Keratinocyte (primary cell): ENCODE data around the gene METTL24. TPM values are rescaled to one million over a fixed set of nuclear protein-coding genes. Genes with fewer than 3 reads are reported as not detected.
A peak's percentile ranks its signal among the peaks of the same experiment; 100 is the strongest.

Experiments
- DNase-seq: peaks from one replicate; pipeline ENCODE4 v3.0.0-alpha.2; 2011; ENCODE audit warnings: low read depth, missing footprints, low spot score
- FAIRE-seq: peaks from 2 replicates; lab custom pipeline; 2011; peaks lifted over from hg19 to GRCh38; lab: Jason Lieb, UNC
- H2AFZ ChIP-seq: 2 replicates; pipeline ENCODE4 v1.6.0; 2012; ENCODE audit warnings: low read length, control low read depth, inconsistent platforms; ENCODE audit not compliant: control insufficient read depth
- H3K27ac ChIP-seq: 2 replicates; pipeline ENCODE4 v1.5.1; 2011; ENCODE audit warnings: low read length; ENCODE audit not compliant: control insufficient read depth, insufficient read depth
- H3K27me3 ChIP-seq: 3 replicates; pipeline ENCODE4 v1.6.0; 2011; ENCODE audit warnings: low read length; ENCODE audit not compliant: control insufficient read depth, insufficient read depth; ENCODE audit errors: extremely low read depth
- H3K36me3 ChIP-seq, 2 experiments: 2 replicates in 1 of 2; 3 replicates in 1 of 2; pipeline ENCODE4 v1.5.1; 2011; ENCODE audit warnings: low read length in 2 of 2, mild to moderate bottlenecking in 1 of 2; ENCODE audit not compliant: control insufficient read depth in 2 of 2, insufficient read depth in 2 of 2; ENCODE audit errors: extremely low read depth in 1 of 2
- H3K4me1 ChIP-seq: 3 replicates; pipeline ENCODE4 v1.5.1; 2011; ENCODE audit warnings: low read length; ENCODE audit not compliant: control insufficient read depth, insufficient read depth; ENCODE audit errors: extremely low read depth
- H3K4me2 ChIP-seq: 3 replicates; pipeline ENCODE4 v1.6.0; 2011; ENCODE audit warnings: low read depth, low read length; ENCODE audit not compliant: control insufficient read depth, insufficient read depth; ENCODE audit errors: extremely low read depth
- H3K4me3 ChIP-seq, 3 experiments: fragments of 200-600 bp in 1 of 3; sonication (generic) in 1 of 3; 2 replicates in 2 of 3; 3 replicates in 1 of 3; pipeline ENCODE4 v1.5.1; 2011 to 2016; ENCODE audit warnings: low read length in 3 of 3, mild to moderate bottlenecking in 3 of 3, control low read depth in 2 of 3, inconsistent platforms in 1 of 3, low read depth in 1 of 3, mixed read lengths in 1 of 3, mixed run types in 1 of 3, moderate library complexity in 1 of 3; ENCODE audit not compliant: control insufficient read depth in 2 of 3, insufficient read depth in 2 of 3; ENCODE audit errors: extremely low read depth in 1 of 3
- H3K79me2 ChIP-seq: 2 replicates; pipeline ENCODE4 v1.6.0; 2012; ENCODE audit warnings: low read length; ENCODE audit not compliant: control insufficient read depth, insufficient read depth
- H3K9ac ChIP-seq: 3 replicates; pipeline ENCODE4 v1.6.0; 2011; ENCODE audit warnings: low read length; ENCODE audit not compliant: control insufficient read depth, insufficient read depth; ENCODE audit errors: extremely low read depth
- H3K9me1 ChIP-seq: 3 replicates; pipeline ENCODE4 v1.6.0; 2011; ENCODE audit warnings: low read length; ENCODE audit not compliant: control insufficient read depth, insufficient read depth; ENCODE audit errors: extremely low read depth
- H3K9me3 ChIP-seq: 2 replicates; pipeline ENCODE4 v1.5.1; 2012; ENCODE audit warnings: low read depth, low read length; ENCODE audit not compliant: control insufficient read depth
- H4K20me1 ChIP-seq: 3 replicates; pipeline ENCODE4 v1.6.0; 2011; ENCODE audit warnings: low read length; ENCODE audit not compliant: control insufficient read depth, insufficient read depth; ENCODE audit errors: extremely low read depth
- EZH2 ChIP-seq: IDR thresholded peaks from one replicate; pipeline ENCODE4 v1.6.1; 2012; ENCODE audit warnings: inconsistent platforms, mild to moderate bottlenecking, low read length, moderate library complexity
- dilution Hi-C: fragments of 300-500 bp; cut with MboI; formaldehyde crosslinking; loops from one replicate; pipeline ENCODE4 v1.7.0; 2020; ENCODE audit warnings: low sequenced_read_pairs; ENCODE audit not compliant: extremely low pct_ligation_motif_present
- polyA minus RNA-seq, 3 experiments: library from RNA; depleted of rRNA, polyadenylated mRNA; stranded (reverse); fragments of >200 nt; gene quantifications; 1 replicate in 1 of 3; 2 replicates in 1 of 3; 3 replicates in 1 of 3; pipeline ENCODE4 v1.2.3, GENCODE V29; 2011
- polyA plus RNA-seq, 5 experiments: library from polyadenylated mRNA; depleted of rRNA in 3 of 5; stranded (reverse) in 3 of 5; stranded (forward) in 1 of 5; unstranded in 1 of 5; fragments of >200 nt; gene quantifications; 1 replicate in 1 of 5; 2 replicates in 3 of 5; 3 replicates in 1 of 5; pipeline versions ENCODE4 v1.2.1 to v1.2.3, GENCODE V29; 2011 to 2012; ENCODE audit warnings: missing spikeins in 2 of 5, low read depth in 1 of 5, low replicate concordance in 1 of 5
- TF ChIP-seq, protein P1 (sequence below), 3 experiments: IDR thresholded peaks in 1 of 3; conservative IDR thresholded peaks in 1 of 3; optimal IDR thresholded peaks in 1 of 3; 2 replicates in 2 of 3; 3 replicates in 1 of 3; pipeline versions ENCODE3 to v1.5.1; 2011; ENCODE audit warnings: low read length in 3 of 3, mild to moderate bottlenecking in 3 of 3, moderate library complexity in 2 of 3, control low read depth in 1 of 3, inconsistent platforms in 1 of 3; ENCODE audit not compliant: insufficient read depth in 2 of 3; ENCODE audit errors: extremely low read depth in 1 of 3

The METTL24 gene, protein sequence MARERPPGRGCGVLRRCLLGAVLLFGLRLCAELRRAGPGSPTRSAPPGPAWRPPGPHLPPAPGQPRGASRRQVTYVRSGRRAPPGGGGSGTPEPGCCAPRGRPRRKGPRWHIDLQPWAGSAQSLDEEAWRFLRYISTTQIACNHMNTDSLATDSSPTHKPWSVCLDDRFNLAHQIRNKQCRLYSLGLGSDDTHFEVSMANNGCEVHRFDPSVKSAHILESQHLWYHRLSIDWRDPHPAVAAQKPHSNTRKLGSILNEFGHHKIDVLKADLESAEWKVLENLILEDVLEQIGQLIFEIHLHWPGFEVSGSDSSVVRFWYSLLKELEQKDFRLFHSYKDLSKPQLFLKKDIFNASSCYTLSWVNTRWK
- polyA plus RNA-seq = not detected in 3 replicates
- polyA plus RNA-seq (2011; ENCODE audit: low read depth) = not detected
- polyA plus RNA-seq (2011; cell fraction: cytosol; rRNA removed) = not detected in 2 replicates
- not detected in 2 replicates for polyA plus RNA-seq (2011; cell fraction: nucleus; rRNA removed)
- polyA plus RNA-seq (2012; ENCODE audit: low replicate concordance) = not detected in 2 replicates
- polyA minus RNA-seq = not detected in 3 replicates
- not detected for polyA minus RNA-seq (2011; cell fraction: cytosol; rRNA and poly(A)+ RNA removed)
- not detected in 2 replicates for polyA minus RNA-seq (2011; cell fraction: nucleus; rRNA and poly(A)+ RNA removed)

DNA sequence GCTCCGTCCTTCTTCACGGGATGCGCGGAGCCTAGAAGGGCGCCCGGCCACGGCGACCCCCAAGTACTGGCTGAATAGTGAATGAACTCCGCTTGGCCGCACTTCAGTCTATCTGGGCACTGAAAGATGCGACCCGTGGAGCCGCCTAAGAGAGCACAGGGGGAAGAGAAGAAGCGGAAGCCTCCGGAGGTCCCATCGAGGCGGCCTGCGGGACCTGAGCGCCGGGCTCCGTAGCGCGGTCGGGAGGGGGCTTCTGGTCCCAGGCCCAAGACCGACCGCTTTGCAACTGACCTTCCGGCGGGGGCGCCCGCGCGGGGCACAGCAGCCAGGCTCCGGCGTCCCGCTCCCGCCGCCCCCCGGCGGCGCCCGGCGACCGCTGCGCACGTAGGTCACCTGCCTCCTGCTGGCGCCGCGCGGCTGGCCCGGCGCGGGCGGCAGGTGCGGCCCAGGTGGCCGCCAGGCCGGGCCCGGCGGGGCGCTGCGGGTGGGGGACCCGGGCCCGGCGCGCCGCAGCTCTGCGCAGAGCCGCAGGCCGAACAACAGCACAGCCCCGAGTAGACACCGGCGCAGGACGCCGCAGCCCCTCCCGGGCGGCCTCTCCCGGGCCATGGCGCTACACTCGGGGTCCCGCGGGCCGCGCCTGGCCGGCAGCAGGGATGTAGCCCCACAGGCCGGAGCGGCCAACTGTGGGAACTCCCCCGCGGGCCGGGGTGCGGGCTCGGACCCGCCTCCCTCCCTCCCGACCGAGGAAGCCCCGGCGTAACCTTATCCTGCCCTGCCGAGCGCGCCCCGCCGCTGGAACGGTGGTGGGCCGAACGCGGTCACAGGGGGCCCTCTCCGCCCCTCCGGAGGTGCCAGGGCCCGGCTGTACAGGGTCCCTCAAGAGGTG is at the start of gene METTL24:
Gene METTL24 (minus strand): TSS at position 686 of the 889 bp plus-strand sequence. CDS start 77 bp downstream, at position 609.
- H3K9me3 ChIP-seq = no peaks in the 10 kb centered on the region
- H3K27ac ChIP-seq = no peak within 1 kb of the TSS
- no peaks in the 10 kb centered on the region for H3K79me2 ChIP-seq
- no peak within 1 kb of the TSS for H3K9ac ChIP-seq
- no peak within 1 kb of the TSS for H2AFZ ChIP-seq
- no peaks in the 10 kb centered on the region for H3K36me3 ChIP-seq
- dilution Hi-C loops = no loop called here
- FAIRE-seq = no peak
- H3K27me3 ChIP-seq = peaks cover 51% of the 10 kb centered on the region
- peak within 1 kb of the TSS in 2 of 3 experiments; percentile 27 to 61 for H3K4me3 ChIP-seq
- H3K9me1 ChIP-seq = no peaks in the 10 kb centered on the region
- no peaks in the 10 kb centered on the region for H4K20me1 ChIP-seq
- no peak for TF ChIP-seq EZH2
- TF ChIP-seq, protein P1, sequence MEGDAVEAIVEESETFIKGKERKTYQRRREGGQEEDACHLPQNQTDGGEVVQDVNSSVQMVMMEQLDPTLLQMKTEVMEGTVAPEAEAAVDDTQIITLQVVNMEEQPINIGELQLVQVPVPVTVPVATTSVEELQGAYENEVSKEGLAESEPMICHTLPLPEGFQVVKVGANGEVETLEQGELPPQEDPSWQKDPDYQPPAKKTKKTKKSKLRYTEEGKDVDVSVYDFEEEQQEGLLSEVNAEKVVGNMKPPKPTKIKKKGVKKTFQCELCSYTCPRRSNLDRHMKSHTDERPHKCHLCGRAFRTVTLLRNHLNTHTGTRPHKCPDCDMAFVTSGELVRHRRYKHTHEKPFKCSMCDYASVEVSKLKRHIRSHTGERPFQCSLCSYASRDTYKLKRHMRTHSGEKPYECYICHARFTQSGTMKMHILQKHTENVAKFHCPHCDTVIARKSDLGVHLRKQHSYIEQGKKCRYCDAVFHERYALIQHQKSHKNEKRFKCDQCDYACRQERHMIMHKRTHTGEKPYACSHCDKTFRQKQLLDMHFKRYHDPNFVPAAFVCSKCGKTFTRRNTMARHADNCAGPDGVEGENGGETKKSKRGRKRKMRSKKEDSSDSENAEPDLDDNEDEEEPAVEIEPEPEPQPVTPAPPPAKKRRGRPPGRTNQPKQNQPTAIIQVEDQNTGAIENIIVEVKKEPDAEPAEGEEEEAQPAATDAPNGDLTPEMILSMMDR (optimal IDR thresholded peaks at IDR 0.05 in 1 of 3, IDR thresholded peaks at IDR 0.05 in 1 of 3, conservative IDR thresholded peaks at IDR 0.05 in 1 of 3; ENCODE audit: extremely low read depth in 1 of 3, insufficient read depth in 2 of 3, low read length in 3 of 3) = no peak
- no peaks in the 10 kb centered on the region for H3K4me1 ChIP-seq
- DNase-seq = no peak
- peak within 1 kb of the TSS; percentile 50 for H3K4me2 ChIP-seq

DNA sequence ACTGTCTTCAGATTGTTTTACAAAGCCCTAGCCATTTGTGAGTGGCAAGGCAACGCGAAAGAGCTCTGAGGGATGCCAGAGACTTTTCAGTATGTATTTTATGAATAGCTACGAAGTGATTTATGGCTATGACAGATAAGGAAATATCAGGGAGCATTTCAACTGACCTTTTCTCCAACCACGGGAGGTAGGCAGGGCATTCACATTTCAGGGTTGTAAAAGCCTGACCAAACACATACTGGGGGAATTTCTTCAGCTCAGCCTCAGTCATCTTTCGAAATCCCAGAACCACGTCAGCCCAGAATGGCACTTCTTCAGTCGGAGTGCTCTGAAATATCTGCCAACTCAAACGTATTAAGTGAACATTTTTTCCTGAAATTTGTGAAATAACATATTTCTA is 46.5 kb upstream of the METTL24 start:
- FAIRE-seq (no peak), DNase-seq (no peak)
- dilution Hi-C loops = no loop called here
- H3K4me3 ChIP-seq = no peak overlapping the region
- no peak overlapping the region for H3K27ac ChIP-seq
- no peak overlapping the region for H3K4me2 ChIP-seq
- no peaks in the 10 kb centered on the region for H3K4me1 ChIP-seq
- no peak overlapping the region for H3K9ac ChIP-seq
- H2AFZ ChIP-seq = no peak overlapping the region
- H3K9me1 ChIP-seq = no peaks in the 10 kb centered on the region
- H3K27me3 ChIP-seq = no peaks in the 10 kb centered on the region
- TF ChIP-seq, protein P1 (optimal IDR thresholded peaks at IDR 0.05 in 1 of 3, IDR thresholded peaks at IDR 0.05 in 1 of 3, conservative IDR thresholded peaks at IDR 0.05 in 1 of 3; ENCODE audit: extremely low read depth in 1 of 3, insufficient read depth in 2 of 3, low read length in 3 of 3) = no peak
- no peak for TF ChIP-seq EZH2
- H3K79me2 ChIP-seq = no peaks in the 10 kb centered on the region
- H3K36me3 ChIP-seq = no peaks in the 10 kb centered on the region
- H3K9me3 ChIP-seq = no peaks in the 10 kb centered on the region
- no peaks in the 10 kb centered on the region for H4K20me1 ChIP-seq
